HK-2 (cell line): Measurements from ENCODE around the gene SLC1A2.

Source experiments
- DNase-seq: peaks from one replicate; pipeline ENCODE4 v3.0.0-alpha.2; 2018; ENCODE audit not compliant: unreplicated experiment

SLC1A2 gene

DNA sequence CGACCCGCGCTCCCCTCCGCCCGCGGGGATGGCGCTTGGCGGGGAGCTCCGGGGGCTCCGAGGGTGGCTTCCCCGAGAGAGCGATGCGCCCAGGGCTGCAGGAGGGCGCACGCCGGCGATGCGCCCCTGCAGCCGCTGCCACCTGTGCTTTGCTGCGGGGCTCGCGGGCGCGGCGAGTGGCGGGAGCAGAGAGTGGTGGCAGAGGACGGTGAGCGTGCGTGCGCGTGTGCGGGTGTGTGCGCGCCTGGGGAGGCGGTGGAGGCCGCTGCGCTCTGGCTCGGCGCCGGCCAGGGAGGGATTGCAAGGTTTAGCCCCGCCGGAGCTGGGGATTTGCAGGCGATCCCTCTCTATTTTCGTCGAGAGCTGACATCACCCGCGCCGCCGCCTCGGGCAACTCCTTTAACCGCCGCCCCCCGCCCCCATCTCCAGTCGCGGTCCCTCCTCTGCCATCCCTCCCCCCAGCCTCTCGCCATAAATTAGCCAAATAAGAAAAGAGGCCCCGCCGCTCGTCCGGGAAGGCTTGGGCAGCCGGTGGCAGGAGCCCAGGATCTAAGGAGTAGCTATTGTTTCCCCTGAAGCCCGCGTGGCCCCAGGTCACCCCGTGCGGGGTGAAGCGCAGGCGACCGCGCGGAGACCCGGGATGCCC, at the start of gene SLC1A2:
TSS of gene SLC1A2 (minus strand) at position 375 of the 646 bp plus-strand sequence. CDS start 592 bp downstream, outside the sequence.
- no peak for DNase-seq

DNA sequence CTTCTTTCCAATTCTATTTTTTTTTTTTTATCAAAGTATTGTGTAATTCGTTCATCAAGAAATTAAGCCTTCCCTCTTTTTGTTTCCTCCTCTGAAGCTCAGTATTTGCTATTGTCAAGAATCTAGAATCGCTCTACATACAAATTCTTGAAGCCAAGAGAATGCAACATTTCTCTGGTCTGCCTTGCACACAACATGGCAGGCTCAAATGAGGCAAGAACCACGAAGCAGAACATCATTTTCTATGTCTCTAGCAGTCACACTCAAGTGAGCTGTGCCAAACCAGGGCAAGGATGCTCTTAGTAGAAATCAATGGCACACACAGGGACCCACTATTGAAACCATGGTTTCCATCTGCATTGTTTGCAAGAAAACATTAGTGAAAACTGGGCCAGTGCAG, 46.7 kb upstream of the SLC1A2 start:
- no peak for DNase-seq

DNA sequence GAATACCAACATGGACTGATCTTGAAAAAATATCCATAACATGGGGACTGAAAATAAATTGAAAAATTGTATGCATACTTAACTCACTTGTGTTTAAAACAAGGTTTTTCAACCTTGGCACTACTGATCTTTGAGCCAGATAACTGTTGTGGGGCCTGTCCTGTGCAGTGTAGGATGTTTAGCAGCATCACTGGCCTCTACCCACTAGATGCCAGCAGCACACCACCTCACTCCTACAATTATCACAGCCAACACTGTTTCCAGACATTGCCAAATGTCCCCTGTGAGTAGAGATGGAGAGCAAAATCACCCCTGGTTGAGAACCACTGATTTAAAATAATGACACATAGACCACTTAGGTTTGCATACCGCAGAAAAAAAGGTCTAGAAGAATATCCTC, 45.0 kb upstream of the SLC1A2 start:
- DNase-seq = no peak

DNA sequence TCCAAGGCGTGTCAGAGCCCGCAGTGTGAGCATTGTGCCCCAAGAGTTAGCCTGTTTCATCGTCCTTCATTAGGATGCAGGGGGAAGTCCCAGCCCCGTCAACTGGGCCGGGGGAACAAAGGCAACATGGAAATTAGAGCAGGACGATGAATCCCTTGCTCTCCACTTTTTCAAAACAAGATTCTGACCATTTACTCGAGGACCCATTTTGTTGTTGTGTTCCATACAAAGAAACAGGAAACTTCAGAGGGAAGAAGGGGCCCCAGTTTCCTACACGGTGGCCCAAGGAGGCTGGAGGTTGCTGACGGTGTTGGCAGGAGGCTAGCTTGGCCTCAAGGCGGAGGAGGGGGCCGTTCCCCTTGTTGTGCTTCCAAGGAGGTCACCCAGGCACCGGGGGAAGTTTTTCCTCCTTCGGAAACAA, 44.0 kb upstream of the SLC1A2 start:
- no peak for DNase-seq

DNA sequence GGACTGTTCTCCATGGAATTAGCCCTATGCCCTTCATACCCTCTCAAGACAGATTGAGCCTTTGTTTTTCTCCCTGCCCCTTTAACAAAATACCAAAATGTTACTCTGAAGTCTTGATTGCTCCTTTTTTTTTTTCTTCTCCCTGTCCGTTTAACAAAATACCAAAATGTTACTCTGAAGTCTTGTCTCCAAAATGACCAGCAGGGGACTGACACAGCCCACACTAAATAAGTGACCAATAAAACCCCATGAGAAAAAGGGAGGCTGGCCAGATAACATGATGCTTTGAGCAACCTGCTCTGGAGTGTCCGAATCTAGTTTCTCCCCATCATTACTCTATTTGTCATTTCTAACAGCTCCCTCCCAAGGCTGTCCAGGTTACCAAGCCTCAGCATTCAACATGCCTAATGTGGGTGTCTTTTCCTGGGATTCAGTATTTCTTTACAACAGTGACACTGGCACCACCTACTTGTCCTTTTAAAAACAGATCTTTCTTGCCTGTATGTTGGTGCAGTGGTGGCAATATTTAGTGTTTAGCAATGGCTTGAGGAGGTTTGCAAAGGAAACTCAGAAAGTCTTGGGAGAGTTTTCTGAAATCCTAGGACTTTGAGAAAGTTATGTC, 42.7 kb upstream of the SLC1A2 start:
- no peak for DNase-seq

DNA sequence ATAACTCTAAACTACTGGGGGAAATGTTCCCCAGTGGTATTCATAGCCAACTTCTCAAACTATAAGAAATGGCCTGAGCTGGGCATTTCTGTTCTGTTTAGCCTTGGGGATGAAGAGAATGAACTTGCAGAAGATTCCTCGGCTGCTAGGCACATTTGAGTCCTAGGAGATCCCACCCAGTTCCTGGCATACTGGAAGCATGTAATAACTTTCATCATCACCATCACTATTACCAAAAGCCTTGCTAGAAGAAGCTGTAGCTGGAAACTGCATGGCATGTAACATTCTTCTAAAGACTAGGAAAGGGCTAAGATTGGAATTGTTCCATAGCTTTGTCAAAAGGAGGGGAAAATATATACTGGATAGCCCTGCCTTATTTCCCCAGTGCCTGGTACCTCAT, 40.1 kb upstream of the SLC1A2 start:
- DNase-seq = no peak

DNA sequence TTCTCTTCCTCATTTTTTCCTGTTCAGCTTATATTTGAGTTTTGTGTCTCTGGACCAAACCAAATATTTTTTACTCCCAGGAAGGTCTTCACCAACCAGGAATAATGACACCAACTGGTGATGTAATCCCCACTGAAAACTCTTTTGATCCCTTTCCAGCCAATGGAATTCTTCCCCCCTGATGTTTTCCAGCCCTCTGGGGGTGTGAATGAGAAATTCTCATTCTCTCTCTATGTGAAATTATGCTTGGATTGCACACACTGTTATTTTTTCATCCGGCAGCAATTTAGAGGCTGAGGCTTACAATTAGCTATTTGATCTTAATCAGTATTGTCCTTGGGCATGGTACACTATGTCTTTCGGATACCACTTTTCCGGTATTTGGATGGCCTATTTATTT, 39.5 kb upstream of the SLC1A2 start:
- DNase-seq = no peak

DNA sequence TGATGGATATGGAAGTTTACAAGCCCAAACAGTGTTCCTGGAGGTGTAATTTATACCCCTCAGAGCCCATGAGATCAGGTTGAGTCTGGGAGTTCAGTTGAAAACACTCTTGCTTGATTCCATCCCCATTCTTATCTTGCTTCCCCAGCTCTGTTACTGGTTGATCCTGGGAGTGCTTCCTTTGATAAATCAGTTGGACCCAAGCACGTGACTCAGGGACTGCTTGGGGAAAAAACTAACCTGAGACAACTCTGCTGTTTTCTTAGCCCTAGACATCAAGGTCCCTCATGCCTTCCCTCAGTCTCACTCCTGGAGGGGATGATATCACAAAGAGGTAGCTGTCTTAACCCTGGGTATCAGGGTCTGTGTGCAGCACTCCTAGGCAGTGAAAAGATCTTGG, 35.0 kb upstream of the SLC1A2 start:
- DNase-seq = no peak

DNA sequence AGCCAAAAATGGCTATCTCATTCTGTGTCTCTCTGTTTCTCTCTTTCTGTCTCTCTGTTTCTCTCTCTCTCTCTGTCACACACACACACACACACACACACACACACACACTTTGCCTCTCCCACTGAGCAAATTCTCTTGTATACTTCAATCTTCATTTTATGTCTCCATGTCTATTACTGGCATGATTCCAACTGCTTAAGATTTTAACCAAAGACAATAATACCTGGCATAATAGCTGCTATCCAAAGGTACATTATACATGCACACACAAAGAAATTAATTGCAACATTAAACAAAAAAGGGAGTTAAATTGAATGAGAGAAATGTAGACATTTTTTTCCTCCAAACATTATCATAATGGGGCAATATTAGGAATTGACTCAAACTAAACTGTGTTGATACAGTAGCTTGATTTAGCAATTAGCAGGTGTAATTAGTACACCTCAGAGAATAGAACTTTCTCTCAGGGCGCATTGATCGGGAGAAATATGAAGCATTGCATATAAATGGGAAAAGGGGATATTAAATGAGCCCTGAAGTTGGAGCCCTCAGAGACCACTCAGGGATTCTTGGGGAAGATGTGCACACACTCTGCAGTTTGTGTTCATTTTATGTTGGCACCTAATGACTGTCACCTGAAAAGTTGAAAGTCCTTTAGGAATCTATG, 17.4 kb upstream of the SLC1A2 start:
- no peak for DNase-seq

DNA sequence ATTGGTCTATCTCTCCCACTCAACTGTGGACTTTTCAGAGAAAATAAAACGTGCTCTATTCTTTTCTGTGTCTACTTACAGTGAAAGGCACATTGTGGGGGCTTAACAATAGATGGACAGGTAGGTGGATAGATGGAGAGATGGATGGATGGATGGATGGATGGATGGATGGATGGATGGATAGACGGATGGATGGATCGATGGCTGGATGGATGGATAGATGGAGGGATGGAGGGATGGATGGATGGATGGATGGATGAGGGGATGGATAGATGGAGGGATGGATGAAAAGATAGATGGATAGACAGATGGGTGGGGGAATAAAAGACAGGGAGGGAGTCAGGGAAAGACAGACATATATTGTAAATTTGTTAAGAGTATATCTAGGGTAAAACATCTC, 14.2 kb upstream of the SLC1A2 start:
- no peak for DNase-seq

DNA sequence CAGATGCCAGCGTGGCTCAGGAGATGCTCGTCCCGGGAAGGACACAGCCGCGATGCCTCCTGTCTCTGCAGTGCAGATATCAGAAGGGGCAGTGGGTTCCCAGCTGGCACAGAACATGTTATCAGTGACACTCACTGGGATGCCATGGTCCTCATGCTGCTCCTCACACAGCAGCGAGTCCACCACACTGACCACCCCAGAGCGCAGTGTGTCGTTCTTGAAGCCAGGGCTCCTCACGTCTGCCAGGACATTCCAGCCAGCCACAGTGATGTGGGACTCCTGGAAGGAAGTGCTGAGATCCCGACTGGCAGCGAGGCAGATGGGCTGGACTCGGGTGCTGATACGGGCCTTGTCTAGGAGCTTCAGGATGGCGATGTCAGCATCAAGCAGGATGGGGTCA, 13.1 kb upstream of the SLC1A2 start:
- DNase-seq = no peak

DNA sequence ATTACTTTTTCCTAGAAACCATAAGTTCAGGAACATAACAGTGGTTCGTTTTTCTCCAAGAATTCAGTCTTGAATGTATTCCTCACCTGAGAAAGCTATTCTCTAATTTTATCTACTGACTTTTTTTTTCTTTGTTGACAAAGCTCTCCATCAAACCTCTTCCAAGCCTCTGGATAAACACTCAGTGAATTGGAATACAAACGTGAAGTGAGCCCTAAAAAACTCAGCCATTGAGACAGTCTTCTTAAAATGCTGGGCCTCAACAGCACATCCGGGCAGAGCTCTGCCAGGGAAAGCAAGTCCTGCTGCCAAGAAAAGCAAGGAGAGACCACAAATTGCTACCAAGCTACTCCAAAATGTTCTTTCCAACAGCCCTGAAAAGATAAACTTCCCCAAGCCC, 7.7 kb upstream of the SLC1A2 start:
- no peak for DNase-seq

DNA sequence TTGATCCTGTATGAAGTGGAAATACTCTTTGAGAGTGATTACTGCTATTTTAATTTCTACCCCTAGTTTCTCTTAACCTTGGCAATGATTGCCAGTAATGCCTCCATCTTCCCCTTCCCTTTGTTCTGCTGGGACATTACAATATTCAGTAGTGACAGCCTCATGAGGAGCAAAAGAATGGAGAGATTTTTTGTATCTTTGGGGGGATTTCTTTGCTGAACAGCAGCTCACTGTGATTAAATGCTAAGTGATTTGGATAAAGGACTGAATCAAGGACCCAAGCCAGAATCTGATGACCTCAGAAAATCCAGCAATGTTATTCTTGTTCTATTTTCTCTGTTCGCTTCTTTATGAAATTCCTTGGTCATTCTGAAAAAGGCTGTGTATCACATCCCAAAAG, 7.0 kb upstream of the SLC1A2 start:
- DNase-seq = no peak

DNA sequence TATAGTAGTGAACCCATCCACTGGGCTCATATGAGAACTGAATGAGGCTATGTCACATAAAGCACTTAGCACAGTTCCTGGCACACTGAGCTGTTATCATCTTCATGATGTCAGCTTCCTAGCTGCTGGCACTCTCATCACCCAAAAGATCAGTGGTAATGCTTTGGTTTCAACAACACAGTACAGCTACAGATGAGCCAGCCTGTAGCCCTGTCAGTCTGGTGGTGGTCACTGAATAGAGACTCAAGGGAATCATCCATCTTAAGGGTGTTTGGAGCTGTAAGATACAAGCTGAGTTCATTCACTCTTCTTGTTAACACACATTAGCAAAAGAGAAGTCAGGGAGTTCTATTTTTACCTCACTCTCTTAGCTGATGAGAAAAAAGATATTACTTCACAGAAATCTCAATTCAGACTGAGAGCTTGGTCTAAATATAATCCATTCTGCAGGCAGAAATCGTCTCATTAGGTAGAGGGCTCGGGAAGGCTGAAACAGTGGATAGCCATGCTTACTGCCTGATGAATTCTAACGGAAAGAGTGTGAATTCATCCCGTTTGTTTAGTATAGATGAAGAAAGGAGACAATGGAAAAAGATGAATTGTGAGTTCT, 6.3 kb upstream of the SLC1A2 start:
- DNase-seq = no peak

DNA sequence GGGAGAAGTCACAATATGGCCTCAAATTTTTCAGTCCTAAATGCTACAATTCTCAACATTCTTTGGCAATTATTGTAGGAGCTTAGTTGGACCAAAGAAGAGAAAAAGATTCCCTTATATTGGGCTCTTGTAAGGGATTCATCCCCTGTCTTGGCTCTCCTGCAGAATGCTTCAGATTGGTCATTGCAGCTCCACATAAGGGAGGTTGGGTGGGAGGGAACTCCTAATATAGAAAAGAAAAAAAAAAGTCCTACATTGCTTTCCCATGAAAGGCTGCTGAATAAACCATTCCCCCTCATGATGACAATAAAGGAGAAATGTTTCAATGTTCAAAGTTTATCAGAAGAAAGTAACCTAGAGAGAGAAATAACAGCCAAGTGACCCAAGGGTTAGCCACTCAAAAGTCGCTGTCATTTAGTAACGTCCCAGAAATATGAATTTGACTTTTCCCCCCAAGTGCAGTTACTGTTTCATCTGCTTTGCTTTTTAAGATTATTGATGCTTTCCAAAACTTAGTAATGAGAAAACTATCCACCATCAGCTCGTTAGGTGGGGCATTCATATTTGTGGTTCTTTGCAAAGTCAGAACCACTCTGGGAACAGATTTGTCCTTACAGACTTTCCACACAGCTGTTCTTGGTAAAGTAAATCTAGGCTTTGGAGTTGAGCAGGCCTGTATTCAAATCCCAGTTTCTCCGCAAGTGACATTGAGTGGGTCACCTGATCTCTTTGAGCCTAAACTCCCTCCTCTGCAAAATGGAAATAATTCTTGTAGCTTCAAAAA, 5.0 kb upstream of the SLC1A2 start:
- DNase-seq = no peak

DNA sequence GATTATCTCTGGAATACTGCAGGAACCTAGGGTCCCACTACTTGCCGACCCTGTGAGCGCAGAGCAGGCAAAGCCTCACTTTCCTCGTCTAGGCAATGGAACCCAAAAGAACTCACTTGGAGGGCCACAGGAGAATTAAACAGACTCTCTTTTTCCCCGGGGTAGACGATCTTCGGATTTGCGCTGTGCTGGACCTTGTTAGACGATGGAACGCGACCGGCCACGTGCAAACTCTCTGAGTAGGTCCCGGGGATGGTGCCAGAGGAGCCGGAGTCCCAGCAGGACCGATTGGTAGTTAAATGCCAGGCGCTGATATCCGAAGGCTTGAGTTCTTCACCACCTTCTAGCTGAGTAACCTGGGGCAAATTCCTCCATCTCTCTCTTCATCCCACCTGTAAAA, 1.0 kb upstream of the SLC1A2 start:
- DNase-seq = no peak

DNA sequence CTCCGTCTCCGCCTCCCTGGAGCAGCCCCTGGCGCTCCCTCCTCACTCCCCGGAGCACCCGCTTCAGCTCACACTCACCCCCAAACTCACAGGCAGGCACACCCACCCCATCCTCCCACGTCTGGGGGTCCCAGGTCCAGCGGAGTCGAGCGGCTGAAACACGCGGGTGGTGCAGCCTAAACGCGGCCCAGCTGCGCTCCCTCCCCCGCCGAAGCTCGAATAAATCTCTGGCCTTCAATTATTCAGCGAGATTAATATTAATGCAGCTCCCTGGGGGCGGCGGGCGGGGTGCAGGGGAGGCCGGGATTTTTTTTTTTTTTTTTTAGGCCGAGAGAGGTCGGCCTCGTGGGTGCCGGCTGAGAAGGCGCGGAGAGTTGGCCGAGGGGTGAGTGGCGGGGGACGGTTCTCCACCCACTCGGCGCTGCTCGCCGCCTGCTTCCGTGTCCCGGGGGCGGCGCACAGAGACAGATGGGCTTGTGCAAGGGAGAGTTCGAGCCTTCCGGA, 524 bp upstream of the SLC1A2 start:
- DNase-seq = no peak

DNA sequence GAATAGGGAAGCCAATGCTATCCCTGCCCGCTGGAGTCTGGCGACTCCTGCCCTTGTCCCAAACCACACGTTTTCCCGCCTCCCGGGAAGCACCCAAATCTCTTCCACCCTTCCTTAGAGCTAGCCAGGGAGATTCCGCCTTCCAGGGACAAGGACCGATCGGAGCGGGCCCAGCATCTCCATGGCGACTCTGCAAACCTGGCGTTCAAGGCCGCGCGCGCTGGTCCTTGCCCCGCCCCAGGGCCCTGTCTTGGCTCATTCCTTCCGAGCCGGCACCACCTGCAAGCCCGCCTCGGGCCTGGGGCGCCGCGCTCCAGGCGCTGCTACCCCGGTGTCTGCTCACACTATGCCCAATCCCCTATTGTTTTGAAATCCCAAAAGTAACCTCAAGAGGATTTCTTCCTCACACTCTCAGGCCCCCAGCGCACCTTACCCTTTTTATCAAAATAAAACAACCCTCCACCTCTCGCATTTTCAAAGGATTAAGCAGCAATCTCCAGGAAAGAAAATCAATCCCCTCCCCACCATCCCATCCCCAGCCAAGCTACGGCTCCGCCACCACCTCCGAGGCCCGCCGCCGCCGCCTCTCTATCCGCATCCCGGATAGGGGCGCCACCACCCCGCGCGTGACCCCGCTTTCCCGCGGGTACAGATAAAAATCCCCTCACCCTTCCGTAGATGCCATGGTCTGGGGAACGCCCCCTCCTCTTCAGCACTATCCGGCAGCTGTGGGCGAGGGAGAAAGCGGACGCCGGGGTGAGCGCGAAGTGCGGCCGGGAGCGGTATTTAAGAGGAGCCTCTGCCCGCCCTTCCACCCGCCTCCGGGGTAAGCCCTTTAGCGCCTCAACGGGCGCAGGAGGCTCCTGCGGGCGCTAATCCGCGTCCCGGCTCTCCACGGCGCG, 825 bp downstream of the SLC1A2 start:
- DNase-seq = no peak

DNA sequence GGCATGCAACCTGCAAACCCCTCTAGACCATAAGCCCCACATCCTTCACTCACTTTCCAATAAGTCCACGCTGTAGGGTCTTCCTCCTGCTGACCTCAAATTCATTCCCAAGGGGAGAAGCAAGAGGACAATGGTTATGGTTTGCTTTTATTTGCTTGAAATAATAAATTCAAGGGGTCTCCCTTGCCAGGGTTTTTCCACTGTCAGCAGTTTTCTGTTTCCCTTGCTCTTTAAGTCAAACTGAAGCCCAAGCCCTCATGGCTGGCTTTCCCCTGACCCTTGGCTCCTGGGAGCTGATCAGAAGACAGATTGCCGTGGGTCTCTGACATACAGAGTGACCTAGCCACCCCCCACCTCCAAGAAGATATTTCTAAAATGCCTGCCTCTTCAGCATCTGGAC, 3.9 kb downstream of the SLC1A2 start:
- DNase-seq = no peak

DNA sequence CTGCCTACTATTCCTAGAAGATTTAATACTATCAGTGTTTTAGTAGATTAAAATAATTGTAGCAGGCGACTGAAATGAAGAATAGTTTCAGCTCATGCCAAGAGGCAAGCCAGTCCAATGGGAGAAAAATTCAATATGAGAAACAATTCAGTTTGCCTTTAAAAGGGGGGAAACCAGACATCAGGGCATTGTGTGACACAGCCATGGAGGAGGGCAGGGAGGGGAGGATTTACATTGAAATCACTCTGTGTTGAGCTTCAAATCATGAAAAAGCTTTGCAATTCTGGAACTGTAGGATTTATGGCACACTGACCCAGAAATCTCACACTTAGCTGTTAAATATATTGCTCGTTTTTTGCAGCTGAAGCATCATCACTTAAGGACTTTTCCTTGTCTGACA, 4.6 kb downstream of the SLC1A2 start:
- no peak for DNase-seq

DNA sequence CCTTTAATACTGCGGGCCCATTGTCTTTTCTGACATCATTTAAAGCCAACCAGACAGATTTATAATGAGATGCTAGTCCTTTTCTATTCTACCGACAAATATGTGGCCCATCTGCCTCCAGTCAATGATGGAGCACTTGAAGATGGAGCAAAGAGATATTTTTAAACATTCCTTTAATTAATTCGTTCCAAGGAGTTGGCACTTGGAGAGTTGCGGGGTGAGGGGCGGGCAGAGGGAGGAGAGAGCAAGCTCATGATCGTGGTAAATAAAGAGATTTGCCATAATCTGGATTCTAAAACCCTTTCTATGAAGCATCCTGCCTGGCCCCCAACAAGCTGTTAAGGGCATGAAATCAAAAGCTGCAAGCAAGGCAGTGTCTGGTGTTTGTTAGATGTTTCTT, 5.0 kb downstream of the SLC1A2 start:
- no peak for DNase-seq
